H9 (cell line): ENCODE data around the gene PDZRN4. TPM values are rescaled to one million over a fixed set of nuclear protein-coding genes. Genes with fewer than 3 reads are reported as not detected.

Experiments
- DNase-seq: peaks from one replicate; pipeline ENCODE4 v3.0.0-alpha.2; 2017
- H2AFZ ChIP-seq: one replicate; pipeline ENCODE4 v1.6.1; 2013; ENCODE audit warnings: mild to moderate bottlenecking, low read length, control low read depth, moderate library complexity
- H2AK5ac ChIP-seq: 2 replicates; pipeline ENCODE4 v1.6.1; 2013; ENCODE audit warnings: low read length, control low read depth, mixed read lengths; ENCODE audit not compliant: insufficient read length
- H2BK120ac ChIP-seq: one replicate; pipeline ENCODE4 v1.6.1; 2013; ENCODE audit warnings: low read depth, mild to moderate bottlenecking, low read length, control low read depth, inconsistent platforms; ENCODE audit not compliant: poor library complexity, severe bottlenecking
- H2BK12ac ChIP-seq: 2 replicates; pipeline ENCODE4 v1.6.1; 2013; ENCODE audit warnings: low read length, control low read depth, mixed read lengths, low read depth; ENCODE audit not compliant: insufficient read length
- H2BK15ac ChIP-seq: 2 replicates; pipeline ENCODE4 v1.6.1; 2013; ENCODE audit warnings: low read depth, low read length, control low read depth
- H2BK20ac ChIP-seq: one replicate; pipeline ENCODE4 v1.6.1; 2013; ENCODE audit warnings: low read depth, mild to moderate bottlenecking, low read length, control low read depth, inconsistent platforms; ENCODE audit not compliant: poor library complexity, severe bottlenecking
- H2BK5ac ChIP-seq: 2 replicates; pipeline ENCODE4 v1.6.1; 2013; ENCODE audit warnings: low read length, control low read depth, mixed read lengths; ENCODE audit not compliant: insufficient read length
- H3K14ac ChIP-seq: 2 replicates; pipeline ENCODE4 v1.6.1; 2013; ENCODE audit warnings: low read length, control low read depth; ENCODE audit not compliant: insufficient read depth
- H3K18ac ChIP-seq: 2 replicates; pipeline ENCODE4 v1.6.1; 2013; ENCODE audit warnings: low read depth, mild to moderate bottlenecking, mixed read lengths, low read length, control low read depth; ENCODE audit not compliant: insufficient read length
- H3K23ac ChIP-seq: 2 replicates; pipeline ENCODE4 v1.6.1; 2013; ENCODE audit warnings: low read length, control low read depth, mixed read lengths, low read depth; ENCODE audit not compliant: insufficient read length
- H3K23me2 ChIP-seq: 2 replicates; pipeline ENCODE4 v1.6.1; 2013; ENCODE audit warnings: low read depth, mild to moderate bottlenecking, mixed read lengths, low read length, control low read depth; ENCODE audit not compliant: insufficient read length, poor library complexity, severe bottlenecking
- H3K27ac ChIP-seq: 2 replicates; pipeline ENCODE4 v1.5.1; 2013; ENCODE audit warnings: low read length, control low read depth, mixed read lengths, low read depth; ENCODE audit not compliant: insufficient read length
- H3K27me3 ChIP-seq: 2 replicates; pipeline ENCODE4 v1.6.1; 2013; ENCODE audit warnings: low read length, control low read depth, inconsistent platforms; ENCODE audit not compliant: insufficient read depth
- H3K4ac ChIP-seq: 2 replicates; pipeline ENCODE4 v1.6.1; 2013; ENCODE audit warnings: low read depth, mild to moderate bottlenecking, control low read depth, inconsistent platforms, low read length, moderate library complexity
- H3K4me1 ChIP-seq: 2 replicates; pipeline ENCODE4 v1.6.1; 2013; ENCODE audit warnings: low read length, control low read depth, inconsistent platforms; ENCODE audit not compliant: insufficient read depth
- H3K4me2 ChIP-seq: 2 replicates; pipeline ENCODE4 v1.6.1; 2013; ENCODE audit warnings: low read length, control low read depth, mixed read lengths; ENCODE audit not compliant: insufficient read length, insufficient read depth
- H3K56ac ChIP-seq: 2 replicates; pipeline ENCODE4 v1.6.1; 2013; ENCODE audit warnings: low read depth, mild to moderate bottlenecking, mixed read lengths, low read length, control low read depth; ENCODE audit not compliant: insufficient read length
- H3K79me1 ChIP-seq: 2 replicates; pipeline ENCODE4 v1.6.1; 2013; ENCODE audit warnings: low read depth, mild to moderate bottlenecking, moderate library complexity, low read length, control low read depth, inconsistent platforms; ENCODE audit not compliant: insufficient read depth, poor library complexity, severe bottlenecking
- H3K79me2 ChIP-seq: 2 replicates; pipeline ENCODE4 v1.6.1; 2013; ENCODE audit warnings: low read length, control low read depth, inconsistent platforms; ENCODE audit not compliant: insufficient read depth
- H3K9ac ChIP-seq: 2 replicates; pipeline ENCODE4 v1.6.1; 2013; ENCODE audit warnings: low read length, control low read depth, mixed read lengths; ENCODE audit not compliant: insufficient read length; ENCODE audit errors: extremely low read depth
- H3K9me3 ChIP-seq: one replicate; pipeline ENCODE4 v1.6.1; 2013; ENCODE audit warnings: low read depth, low read length, inconsistent platforms; ENCODE audit not compliant: control insufficient read depth
- H3T11ph ChIP-seq: one replicate; pipeline ENCODE4 v1.6.1; 2013; ENCODE audit warnings: mild to moderate bottlenecking, low read length, control low read depth, inconsistent platforms
- H4K20me1 ChIP-seq: one replicate; pipeline ENCODE4 v1.6.1; 2013; ENCODE audit not compliant: control insufficient read depth, insufficient read length, insufficient read depth
- H4K5ac ChIP-seq: 2 replicates; pipeline ENCODE4 v1.6.1; 2013; ENCODE audit warnings: low read depth, mild to moderate bottlenecking, mixed read lengths, low read length, control low read depth; ENCODE audit not compliant: insufficient read length
- H4K8ac ChIP-seq: replicated peaks from 2 replicates; pipeline ENCODE4 v1.6.1; 2013; ENCODE audit warnings: low read length, control low read depth, mixed read lengths, low read depth; ENCODE audit not compliant: insufficient read length
- H4K91ac ChIP-seq: 2 replicates; pipeline ENCODE4 v1.6.1; 2013; ENCODE audit warnings: low read depth, mild to moderate bottlenecking, moderate library complexity, mixed read lengths, low read length, control low read depth; ENCODE audit not compliant: insufficient read length
- H3K27ac Mint-ChIP-seq, 3 experiments: 2 replicates in 2 of 3; 3 replicates in 1 of 3; pipeline ENCODE4 v1.8.0; 2020 to 2021; ENCODE audit warnings: mixed read lengths in 3 of 3, mild to moderate bottlenecking in 1 of 3, moderate library complexity in 1 of 3
- H3K27me3 Mint-ChIP-seq: 2 replicates; pipeline ENCODE4 v1.8.0; 2021; ENCODE audit warnings: low read depth, mild to moderate bottlenecking, moderate library complexity, mixed read lengths
- H3K36me3 Mint-ChIP-seq, 3 experiments: 2 replicates in 2 of 3; 3 replicates in 1 of 3; pipeline ENCODE4 v1.8.0; 2020 to 2021; ENCODE audit warnings: low read depth in 3 of 3, mixed read lengths in 3 of 3; ENCODE audit not compliant: insufficient read depth in 1 of 3
- H3K4me1 Mint-ChIP-seq, 2 experiments: 2 replicates each; pipeline ENCODE4 v1.8.0; 2020; ENCODE audit warnings: mixed read lengths in 2 of 2
- H3K4me3 Mint-ChIP-seq, 2 experiments: 2 replicates in 1 of 2; 3 replicates in 1 of 2; pipeline ENCODE4 v1.8.0; 2020 to 2021; ENCODE audit warnings: mild to moderate bottlenecking in 2 of 2, mixed read lengths in 2 of 2, moderate library complexity in 1 of 2
- H3K9me3 Mint-ChIP-seq, 2 experiments: 2 replicates in 1 of 2; 3 replicates in 1 of 2; pipeline ENCODE4 v1.8.0; 2020; ENCODE audit warnings: mild to moderate bottlenecking in 2 of 2, mixed read lengths in 2 of 2, moderate library complexity in 1 of 2
- CTCF ChIP-seq: fragments of 200-600 bp; sonication (generic); conservative IDR thresholded peaks from 3 replicates; pipeline ENCODE4 v1.8.0; 2021; ENCODE audit warnings: antibody characterized with exemption, mild to moderate bottlenecking
- WGBS: extraction: QIAGEN DNeasy Blood & Tissue Kit; methylation state at CpG from one replicate; pipeline ENCODE4 v1.1.7; 2013; ENCODE audit warnings: missing lambda C conversion rate, low lambda C conversion rate, mixed read lengths; ENCODE audit not compliant: insufficient read length; ENCODE audit errors: extremely low coverage; 5-methylcytosine and 5-hydroxymethylcytosine counted together
- total RNA-seq: library from RNA; stranded (reverse); gene quantifications from 2 replicates; pipeline ENCODE4 v1.2.1, GENCODE V29; 2021

The PDZRN4 gene
- total RNA-seq, 1 experiment from 2014 or later: not detected

DNA sequence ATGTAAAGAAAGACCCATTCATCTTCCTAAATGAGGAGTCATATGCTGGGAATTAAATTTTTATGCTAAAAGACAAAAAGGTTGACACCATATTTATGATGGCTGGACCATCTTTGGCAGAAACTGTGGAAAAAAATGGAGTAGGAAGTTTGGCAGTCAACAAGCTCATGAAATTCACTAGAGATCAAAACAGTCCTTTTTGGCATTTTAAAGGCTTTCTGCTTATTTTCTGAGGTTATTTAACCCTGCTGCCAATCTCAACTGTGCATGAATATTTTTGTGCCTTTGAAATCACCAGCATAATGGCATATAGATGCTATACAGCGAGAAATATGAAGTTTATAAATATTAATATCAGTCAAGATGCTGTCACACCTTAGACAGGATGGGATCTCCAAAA lies 399.5 kb downstream of the PDZRN4 start:
- Histone ChIP-seq H3K27ac (no peak overlapping the region), H3K9me3 (no peaks in the 10 kb centered on the region), H2AK5ac (no peak overlapping the region), H2BK5ac (no peak overlapping the region), H3K9ac (no peak overlapping the region), H3K23me2 (no peaks in the 10 kb centered on the region), H3K79me2 (no peaks in the 10 kb centered on the region), H3K14ac (no peak overlapping the region), H3K56ac (no peak overlapping the region), H4K91ac (no peak overlapping the region), H3K18ac (no peak overlapping the region), H2BK120ac (no peak overlapping the region), H3K23ac (no peak overlapping the region), H2BK15ac (no peak overlapping the region), H4K20me1 (no peaks in the 10 kb centered on the region), H3K4me2 (no peak overlapping the region), H4K5ac (no peak overlapping the region), H3T11ph (no peak overlapping the region), H2BK20ac (no peak overlapping the region), H2AFZ (no peak overlapping the region), H2BK12ac (no peak overlapping the region), H4K8ac (no peak overlapping the region), H3K27me3 (no peaks in the 10 kb centered on the region), H3K4me1 (no peaks in the 10 kb centered on the region; the same call in 1 of the 2 replicates), H3K79me1 (no peaks in the 10 kb centered on the region), H3K4ac (no peak overlapping the region)
- Mint-ChIP-seq H3K27ac (no peak overlapping the region), H3K4me1 (peaks cover 10 to 15% of the 10 kb centered on the region in 2 experiments), H3K36me3 (peaks cover 0 to 1% (median 0%) of the 10 kb centered on the region in 3 experiments; a peak in 2 of 7 replicates), H3K4me3 (no peak overlapping the region), H3K27me3 (no peaks in the 10 kb centered on the region), H3K9me3 (no peaks in the 10 kb centered on the region)
- no peak for DNase-seq
- TF ChIP-seq CTCF: no peak
- no CpG with 5 or more reads among the region's 1 CpG for WGBS
